Central memory CD4-positive, alpha-beta T cell (primary cell): Measurements from ENCODE around the gene PLXNA2.
A peak's percentile ranks its signal among the peaks of the same experiment; 100 is the strongest.

Source experiments
- DNase-seq: peaks from one replicate; pipeline ENCODE4 v3.0.0; 2022

PLXNA2 gene

DNA sequence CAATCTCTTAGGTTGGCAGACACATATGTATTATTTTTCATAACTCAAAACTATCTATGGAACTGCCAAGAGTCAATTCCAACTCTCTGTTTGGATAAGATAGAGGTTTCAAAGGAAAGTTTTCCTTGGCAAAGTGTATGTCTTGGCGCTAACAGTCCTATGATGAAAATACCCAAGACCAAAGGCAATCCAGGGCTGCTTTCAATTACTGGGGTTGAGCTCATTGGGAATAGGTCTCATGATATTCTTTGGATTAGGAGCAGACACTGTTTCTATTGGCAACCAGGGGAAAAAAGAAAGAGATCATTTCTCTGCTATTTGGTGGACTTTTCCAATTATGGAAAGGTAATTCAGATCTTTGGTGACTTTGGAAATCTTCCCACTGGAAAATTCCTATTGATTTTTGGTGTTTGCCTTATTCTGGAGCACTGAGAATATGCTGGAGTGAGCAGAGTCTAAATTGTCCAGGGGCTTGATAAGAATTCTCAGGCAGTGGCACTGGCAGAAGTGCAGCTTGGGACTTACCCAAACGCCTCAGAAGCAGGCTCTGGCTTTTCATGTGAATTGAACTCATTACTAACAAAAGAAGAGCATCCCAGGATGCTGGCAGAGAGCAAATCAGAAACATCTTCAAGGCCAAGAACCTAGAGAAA lies 20.4 kb upstream of the PLXNA2 start:
- no peak for DNase-seq

DNA sequence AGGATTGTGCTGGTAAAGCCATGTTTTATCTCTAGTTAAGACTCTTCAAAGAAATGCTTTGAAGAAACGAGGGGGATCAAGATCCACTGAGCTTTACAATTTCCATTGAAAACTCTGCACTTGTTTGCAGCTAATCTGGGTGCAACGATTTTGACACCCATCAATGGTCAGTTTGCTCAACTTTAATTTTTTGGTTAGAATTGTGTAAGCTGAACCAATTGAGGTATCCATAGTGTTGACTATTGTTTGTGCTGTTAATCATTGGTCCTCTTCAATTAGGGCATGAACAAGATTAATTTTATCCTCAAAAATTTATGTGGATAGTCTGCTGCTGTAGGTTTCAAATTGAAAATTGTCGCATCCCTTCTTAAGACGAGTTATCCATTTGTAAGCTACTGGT lies 17.7 kb upstream of the PLXNA2 start:
- DNase-seq, result no peak

DNA sequence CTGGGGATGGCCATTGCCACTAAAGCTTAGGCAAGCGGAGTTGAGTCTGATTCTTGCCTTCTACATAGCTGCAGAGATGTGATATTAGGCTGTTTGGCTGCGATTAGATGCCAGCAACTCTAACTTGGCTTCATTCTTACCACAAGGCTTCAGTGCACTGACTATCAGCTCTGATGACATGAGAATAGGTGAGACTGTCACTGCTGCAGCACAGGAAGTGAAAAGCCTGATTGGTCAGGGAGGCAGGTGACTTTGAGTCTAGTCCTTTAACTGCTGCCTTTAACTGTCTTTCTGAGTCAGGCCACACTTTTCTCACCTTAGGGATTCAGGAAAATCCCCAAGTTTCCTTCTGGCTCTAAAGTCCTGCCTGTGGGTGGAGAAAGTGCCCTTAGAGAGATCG lies 14.1 kb upstream of the PLXNA2 start:
- no peak for DNase-seq

DNA sequence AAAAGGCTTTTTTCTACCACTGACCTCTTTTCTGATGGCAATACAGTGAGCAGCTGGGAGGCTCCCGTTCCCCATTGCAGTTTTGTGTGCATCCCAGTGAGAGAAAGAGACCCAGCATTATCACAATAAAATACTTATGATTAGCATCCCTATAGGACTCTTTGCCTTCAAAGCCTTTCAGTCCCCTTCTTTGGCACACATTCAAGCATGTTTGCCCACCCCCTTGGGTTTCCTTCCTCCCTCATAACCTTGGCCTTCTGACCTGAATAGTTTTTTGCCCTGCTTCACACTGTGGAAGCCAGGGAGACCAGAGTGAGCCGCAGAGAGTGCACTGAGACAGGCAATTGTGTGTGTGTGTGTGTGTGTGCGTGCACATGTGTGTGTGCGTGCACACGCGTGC lies 13.2 kb upstream of the PLXNA2 start:
- DNase-seq, result no peak

DNA sequence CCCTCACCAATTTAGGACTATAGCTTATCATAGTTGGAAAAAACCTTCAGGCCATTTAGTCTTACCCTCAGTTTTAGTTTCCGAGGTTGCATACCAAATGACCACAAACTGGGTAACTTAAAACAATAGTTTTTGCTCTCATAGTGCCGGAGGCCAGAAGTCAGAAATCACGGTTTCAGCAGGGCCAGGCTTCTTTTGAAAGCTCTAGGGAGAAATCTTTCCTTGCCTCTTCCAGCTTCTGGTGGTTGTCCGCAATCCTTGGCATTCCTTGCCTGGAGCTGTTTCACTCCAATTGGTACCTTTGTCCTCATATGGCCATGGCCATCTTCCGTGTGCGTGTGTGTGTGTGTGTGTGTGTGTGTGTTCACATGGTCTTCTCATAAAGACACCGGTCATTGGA lies 12.4 kb upstream of the PLXNA2 start:
- no peak for DNase-seq

DNA sequence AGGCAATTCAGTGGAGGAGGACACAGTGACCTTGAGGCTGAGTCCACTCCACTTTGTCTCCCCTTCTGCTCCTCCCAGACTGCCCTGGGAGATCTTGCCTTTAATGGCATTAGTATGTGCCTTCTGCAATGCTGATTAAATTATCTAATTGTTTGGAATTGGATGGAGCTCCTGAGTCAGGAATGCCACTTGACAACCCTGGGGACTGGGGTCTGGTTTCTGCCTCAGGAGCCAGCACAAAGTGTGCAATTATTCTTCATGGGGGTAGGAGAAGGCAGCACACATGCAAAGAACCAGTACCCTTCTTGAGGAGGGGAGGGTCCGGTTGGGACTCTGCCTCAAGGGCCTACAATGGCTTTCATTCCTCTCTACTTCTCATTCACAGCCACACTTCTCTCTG lies 11.9 kb upstream of the PLXNA2 start:
- no peak for DNase-seq

DNA sequence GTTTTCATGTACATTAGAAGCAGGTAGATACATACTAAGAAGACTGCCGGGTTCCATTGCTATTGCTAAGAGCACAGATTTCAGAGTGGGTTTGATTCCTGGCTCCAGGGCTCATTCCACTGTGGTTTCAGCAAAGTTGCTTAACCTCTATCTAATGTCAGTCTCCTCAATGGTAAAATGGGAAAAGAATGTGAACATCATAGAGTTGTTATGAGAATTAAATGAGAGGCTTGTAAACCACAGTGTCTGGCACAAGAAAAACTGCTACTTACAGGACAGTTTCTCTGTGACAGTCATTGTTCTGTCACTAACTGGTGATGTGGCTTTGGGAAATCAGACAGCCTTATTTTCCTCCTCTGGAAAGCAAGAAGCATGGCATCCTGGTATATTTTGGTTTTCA lies 10.7 kb upstream of the PLXNA2 start:
- DNase-seq, result no peak

DNA sequence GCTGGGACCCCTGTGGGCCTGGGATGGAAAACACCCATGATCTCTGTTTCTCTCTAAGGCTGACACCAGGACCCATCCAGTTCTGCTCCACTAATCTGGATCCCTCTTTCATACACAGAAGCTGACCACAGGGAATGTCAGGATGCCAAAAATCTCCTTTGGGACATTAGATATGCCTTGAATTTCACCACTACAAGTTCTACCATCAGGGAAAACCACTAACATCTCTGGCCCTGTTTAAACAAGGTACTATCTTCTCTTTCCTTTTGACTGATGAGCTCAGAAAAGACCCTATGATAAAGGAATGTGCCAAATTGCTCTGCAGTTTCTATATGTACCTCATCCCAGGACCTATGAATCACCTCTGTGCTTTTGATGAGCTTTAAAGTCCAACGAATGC lies 10.2 kb upstream of the PLXNA2 start:
- no peak for DNase-seq

DNA sequence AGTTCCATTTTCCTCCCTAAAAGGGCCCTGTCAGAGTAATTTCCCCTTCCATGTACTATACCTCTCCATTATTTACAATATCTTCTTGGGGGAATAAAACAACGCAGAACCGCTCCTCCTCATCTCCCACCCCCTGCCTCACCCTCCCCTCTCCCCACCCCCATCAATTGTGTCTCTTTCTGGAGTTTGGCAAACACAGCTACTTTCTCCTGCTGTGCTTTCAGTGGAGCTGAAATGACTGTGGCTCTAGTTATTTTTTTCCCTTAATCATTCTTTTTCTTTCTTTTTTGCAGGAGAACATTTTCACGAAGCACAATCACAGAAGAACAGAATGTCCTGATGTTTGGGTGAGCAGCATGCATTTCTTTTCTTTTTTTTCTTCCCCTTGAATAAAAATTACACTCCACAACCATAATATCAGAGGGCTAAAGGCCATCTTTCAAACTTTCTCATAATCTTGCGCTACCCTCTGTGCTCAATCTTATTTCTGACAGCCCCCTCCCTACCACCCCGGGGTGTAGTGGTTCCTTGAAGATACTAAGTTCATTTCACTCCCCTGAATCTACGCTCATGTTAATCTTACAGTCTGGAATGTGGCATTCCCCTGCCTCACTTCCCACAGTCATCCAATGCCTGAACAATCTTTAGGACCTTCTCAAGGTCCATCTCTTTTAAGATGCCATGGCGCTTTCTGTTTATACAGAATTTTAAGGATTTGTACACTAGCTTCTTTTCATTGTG lies 8.8 kb upstream of the PLXNA2 start:
- no peak for DNase-seq

DNA sequence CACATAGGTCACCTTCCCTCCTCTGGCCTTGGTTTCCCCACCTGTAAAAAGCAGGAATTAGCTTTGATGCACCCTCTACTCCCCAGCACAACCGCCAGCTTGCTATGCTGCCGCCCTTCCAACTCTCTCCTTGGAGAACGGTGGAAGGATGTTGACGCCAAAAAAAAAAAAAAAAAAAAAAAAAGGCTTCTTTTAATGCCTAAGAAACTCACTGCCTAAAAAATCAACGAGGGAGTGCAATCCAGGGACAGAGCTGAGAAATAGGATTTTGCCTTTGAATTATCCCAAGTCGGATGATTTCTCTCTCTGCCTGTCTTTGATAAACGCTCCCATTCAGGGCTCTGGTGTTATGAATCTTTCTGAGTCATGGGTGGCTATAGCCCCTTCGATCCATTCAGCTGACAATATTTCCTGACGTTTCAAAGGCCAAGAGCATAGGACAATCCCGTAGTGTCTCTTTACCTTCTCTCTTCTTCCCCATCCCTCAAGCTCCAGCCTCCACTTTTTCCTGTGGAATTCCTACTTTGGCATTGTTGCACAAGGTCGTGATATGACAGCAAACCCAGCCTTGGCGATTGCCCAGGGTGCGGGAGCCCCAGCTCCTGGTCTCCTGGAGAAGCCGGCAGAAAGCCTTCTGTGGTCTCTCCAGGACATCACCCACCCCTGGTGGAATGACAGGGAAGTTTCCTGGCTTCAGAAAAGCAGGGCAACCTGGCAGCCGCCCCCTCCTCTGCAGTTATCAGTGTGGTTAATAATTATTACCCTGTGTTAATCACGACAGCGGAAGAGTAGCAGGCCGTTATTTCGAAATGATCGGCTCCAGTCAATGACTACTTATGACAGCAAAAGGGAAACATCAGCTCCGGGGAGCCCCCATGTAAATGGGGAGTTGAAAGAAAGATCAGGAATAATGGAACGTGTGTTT lies 8.0 kb upstream of the PLXNA2 start:
- DNase-seq, result no peak

DNA sequence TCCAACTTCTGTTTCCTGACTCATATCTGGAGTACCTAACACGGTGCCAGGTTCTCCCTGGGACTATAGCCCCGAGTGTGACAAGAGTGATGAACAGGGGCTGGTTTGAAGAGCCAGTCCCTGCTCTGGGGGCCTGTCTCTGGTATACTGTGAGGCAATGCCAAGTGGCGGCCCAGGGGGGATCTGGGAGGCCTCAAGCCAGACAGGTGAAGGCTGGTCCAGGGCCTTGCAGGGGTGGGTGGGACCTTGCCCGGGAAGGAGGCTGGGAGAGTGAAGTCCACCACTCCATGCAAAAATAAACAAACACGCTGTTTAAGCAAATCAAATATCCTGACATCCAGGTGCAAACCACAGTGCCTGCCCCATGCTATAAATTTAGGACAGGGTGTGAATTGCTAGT lies 6.8 kb upstream of the PLXNA2 start:
- DNase-seq, result no peak

DNA sequence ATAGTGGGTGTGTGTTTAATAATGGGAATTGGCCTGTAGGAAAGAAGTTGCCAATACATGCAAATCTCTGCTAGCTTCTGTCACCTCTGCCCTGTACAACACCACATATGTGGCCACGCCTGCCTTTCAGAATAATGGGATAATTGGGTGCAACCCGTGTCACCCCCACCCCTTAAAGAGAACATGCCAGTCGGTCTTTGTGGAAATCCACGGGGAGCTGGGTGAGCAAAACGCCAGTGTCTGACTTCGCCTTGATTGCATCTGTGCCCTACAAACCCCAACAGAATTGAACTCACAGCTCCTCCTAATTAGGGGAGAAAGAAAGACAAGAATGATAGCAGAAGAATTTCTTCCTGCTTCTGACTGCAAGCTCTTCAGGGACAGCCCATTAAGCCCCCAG lies 6.4 kb upstream of the PLXNA2 start:
- DNase-seq, result no peak

DNA sequence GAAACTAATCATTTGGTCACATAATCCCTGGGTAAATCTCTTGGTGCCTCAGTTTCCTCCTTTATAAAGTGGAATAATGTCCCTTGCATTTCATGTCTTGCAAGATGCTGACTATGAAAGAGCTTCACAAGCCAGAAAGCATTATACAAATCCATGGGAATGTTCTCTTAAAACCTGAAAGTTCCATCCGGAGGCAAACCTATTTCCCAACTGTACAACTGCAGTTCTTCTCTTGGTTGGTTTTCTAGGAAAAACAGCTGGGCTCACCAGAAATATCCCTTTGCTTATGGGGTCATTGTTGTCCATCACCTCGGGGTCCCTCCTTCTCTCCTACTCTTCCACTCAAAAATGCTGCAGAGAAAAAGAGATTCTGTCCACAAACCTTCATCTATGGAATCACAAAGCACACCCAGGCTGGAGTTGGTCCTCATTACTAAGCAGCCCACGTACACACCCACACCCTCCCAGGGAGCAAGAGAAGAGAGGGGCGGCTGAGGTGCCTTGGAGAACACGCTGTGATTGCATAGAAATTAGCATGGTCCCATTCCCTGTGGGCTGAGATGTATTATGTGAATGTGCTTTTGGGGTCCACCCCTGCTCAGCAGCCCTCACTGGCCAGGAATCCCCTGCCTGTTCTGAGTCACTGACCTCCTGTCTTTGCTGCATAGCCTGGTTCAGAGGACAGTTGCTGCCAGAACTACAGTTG lies 5.0 kb upstream of the PLXNA2 start:
- DNase-seq, result no peak

DNA sequence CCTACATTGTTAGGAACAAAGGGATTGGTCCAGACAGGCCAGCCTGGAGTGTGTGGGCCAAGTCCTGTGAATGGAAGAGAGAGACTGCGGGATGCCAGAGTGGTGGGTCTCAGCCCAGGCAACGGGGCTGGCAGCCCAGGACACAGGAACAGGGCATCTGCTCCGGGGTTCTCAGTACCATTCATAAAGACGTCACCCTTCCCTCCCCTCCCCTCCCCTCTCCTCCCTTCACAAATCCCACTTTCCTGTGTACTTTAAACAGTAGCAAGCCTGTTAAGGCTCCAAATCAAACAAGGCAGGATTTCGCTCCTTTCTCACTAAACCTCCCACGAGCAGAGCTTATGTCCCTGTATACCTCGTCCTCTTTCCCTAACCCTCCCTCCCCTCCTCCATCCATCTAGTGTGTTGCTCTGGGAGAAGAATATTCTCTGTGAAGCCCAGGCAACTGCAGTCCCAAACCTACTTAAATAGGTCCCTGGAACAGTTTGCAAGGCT lies 4.2 kb upstream of the PLXNA2 start:
- no peak for DNase-seq

DNA sequence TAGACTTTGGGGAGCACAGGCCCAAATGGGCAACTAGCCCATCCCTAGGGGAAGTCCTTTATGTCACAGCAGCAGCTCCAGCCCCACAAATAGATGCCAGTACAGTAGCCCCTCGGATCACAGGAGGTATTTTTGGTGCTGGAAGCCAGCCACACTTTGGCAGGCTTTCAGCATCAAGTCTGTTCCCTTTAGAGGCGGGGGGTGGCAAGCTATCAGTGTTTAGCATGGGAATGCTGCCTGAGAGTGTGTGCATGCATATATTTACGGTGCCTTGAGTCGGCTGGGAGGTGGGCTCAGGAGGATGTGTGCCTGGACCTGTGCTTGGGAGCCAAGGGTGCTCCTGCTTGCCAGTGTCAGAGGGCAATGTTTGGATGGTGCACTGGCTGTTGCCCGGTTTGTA lies 3.5 kb upstream of the PLXNA2 start:
- DNase-seq, result no peak

DNA sequence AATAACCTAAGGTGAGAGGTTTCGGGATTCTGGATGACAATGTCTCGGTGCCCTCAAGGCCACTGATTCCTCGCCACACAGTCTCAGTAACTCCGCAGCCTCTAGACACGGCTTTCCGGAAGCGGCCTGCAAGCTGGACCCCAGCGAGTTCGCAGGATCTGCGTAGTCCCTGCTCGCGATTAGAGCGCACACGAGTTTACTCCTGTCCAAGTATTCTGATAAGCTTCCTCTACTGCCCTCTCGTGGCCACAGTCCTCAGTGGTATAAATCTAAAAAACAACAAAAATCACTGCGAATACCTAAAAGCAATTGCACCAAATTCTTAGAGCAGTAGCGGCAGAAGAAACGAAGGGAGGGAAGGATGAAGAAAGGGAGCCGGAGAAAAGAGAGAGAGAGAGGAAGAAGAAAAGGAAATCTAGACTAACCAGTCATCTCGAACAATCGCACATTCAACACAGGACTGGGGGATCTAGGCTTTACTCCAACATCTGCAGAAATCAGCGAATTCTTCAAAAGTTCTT lies 1.1 kb upstream of the PLXNA2 start:
- DNase-seq, result peak; percentile 60

DNA sequence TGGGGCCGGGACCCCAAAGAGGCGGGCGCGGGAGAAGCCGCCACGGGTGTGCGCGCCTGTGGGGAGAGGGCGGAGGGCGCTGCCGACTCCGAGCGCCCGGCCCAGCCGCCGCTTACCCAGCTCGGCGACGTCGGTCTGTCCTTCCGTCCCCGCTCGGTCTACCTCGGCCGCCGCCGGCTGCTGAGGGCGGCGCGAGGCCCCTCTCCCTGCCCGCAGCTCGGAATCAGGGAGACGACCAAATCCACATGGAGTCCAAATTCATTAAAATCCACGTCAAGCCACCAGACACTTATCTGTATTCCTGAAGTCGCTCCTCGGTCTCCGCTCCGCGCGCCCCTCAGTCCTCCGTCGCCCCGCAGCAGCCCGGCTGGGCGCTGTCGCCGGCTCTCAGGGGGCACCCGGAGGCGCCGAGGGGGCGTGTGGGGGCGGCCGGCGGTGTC lies 637 bp downstream of the PLXNA2 start:
- peak; percentile 3 for DNase-seq

DNA sequence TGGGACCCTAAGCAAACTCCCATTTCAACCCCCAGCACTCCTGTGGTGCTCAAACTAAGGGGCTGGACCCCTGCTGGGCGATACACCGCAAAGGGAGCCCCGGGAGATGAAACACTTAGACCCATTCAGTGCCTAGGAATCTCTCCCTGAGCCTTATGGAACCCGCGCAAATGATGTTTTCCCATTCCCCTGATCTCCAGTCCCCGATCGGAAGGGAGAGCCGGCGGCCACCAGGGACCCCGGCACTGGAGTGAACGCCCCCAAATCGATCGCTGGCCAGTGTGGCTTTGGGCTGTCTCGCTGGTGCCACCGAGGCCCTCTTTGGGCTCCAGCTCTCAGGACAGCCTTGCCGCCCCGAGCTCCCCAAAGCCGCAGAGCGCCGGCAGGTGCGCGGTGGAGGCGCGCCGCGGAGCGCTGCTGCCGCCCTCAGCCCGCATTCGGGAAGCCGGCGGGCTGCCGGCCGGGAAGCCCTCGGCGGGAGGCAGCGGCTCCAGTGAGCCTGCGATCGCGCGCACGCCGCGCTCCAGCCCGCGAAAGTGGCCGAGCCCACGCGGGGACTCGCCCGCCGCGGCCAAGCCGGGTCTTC lies 1.1 kb downstream of the PLXNA2 start:
- no peak for DNase-seq

DNA sequence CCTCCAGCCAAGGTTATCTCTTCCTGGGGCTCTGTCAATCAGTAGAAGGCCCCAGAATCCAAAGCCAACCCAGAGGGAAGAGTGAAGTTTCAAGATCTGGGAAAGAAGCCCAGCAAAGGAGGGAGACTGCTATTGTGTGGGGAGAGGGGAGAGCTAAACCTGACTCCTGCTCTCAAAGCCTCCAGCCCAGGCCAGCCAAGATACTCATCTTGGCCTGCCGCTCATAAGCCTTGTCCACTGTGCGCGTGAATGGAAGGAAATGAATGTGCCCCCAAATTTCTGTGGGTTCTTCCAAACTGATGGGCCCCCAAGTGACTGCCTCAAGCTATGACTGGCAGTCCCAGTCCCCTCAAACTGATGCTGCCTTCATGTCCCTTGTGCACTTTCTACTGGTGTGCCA lies 2.0 kb downstream of the PLXNA2 start:
- DNase-seq, result no peak

DNA sequence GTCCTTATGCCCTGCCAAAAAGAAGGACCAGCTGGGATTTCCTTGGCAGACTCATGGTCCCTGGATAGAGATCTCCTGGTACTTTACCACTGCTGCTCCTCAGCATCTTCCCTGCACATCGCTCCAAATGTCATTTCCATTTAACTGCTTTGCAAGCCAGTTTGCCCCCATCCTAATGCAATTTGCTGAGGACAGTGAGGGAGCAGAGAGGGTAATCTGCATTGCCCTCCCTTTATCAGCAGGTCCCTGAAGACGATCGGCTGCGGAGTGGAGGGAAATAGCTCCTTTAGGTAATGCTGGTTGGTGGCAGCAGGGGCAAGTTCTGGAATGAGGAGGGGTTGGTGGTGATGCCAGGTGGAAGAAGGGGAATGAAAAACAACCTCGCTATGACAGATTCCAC lies 2.7 kb downstream of the PLXNA2 start:
- no peak for DNase-seq

DNA sequence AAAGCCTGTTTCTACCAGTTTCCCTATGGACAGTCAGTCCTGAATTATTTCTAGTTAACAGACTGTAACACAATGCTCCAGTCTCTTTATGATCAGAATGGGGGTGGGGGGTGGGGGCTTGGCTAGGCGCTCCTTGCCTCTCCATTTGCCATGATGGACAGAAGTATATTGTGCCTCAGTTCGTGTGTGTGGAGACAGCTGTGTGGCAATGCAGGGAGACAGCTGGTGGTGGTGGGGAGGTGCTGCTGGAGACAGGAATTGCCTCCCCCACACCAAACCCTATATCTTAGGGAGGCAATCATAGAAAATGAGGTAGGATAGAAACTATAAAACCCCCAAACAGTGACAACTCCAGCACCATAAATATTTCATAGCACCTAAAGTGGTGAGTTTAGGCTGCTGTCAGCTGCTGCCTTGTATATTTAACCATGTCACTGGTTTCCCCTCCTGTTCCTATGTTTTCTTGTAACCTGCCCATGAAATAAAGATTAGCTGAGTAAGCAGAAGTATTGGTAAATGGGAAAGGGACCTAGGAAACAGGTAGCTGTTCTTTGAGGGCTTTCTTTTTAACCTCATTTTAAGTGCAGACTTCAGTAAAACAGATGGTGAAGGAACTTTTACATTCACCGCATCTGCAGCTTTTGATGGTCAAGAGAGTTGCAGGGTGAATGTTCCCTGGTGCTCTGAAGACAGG lies 3.4 kb downstream of the PLXNA2 start:
- DNase-seq, result no peak
